ENCODE results near the gene NCOA6.
"Not testable (repeated sequence)": the region's sequence is repeated elsewhere in the genome, so short reads cannot be mapped to it uniquely, and the experiment has no call there.

Gene NCOA6

DNA sequence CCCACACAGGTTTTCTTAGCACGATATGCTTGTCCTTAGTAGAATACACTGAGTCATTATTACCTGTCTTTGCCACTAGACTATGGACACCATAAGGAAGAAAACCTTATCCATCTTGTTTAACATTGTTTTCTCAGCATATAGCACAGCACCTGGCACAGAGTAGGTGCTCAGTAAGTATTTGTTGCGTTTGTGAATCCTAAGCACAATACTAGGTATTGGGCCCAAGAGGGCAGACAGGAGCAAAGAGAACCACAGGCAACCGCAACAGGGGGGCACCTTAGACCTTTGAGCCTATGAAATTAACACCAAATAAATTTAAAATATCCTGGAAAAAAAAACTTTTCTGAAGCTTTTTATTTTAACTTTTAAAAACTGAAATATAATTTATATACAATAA, 3.7 kb upstream of the NCOA6 start:
- DNase-seq (ENCODE audit: low read depth in 2 of 2) = no peak

DNA sequence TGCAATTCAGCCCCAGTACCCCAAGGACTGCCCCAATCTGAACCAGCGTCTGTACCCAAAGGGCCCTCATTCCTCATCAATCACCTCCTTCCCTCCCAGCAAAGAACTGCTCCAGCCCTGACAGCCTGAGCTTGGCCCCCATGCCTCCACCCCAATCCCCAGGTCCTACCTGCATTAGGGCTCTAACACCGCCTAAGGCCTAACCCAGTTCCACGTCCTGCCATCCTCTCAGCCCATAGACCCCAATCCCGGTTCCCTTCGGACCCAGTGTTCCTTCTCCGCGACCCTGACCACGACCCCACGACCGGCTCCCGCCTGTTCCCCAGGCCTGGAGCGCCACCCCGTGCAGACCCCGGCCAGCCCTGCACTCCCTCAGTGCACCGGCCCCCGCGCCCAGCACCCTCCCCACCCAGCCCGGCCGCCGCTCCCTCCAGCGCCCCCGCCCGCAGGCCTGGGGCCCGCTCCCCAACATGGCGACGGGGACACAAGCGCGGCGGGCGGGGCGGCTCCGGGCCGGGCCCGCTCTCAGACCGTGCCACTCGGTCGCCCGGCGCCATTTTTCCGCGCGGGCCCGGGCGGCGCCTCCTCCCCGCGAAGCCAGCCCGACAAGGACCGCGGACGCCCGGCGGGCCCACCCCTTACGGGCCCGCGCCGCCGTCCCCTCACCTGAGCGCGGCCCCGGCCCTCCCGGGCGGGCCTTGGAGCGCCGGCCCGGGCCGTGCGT, 483 bp downstream of the NCOA6 start:
- DNase-seq (ENCODE audit: low read depth in 2 of 2) = peak; percentile 39 to 42

DNA sequence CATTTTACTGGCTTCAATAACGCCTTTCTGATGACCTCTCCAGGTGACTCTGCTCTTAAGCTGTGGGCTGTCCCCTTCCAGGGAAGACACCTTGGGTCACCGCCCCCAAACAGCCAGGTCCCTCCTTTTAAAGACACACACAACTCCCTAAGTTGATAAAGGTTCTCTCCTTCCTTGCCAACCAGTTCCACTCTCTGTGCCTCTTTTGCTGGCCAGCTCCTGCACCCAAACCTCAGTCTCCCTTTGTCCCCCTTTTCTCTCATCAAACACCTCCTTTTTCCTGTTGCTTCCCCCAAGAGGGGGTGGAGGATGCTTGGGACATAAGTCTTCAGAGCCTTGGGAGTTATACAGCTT, 1.0 kb downstream of the NCOA6 start:
- peak; percentile 57 to 66 for DNase-seq (ENCODE audit: low read depth in 2 of 2)

DNA sequence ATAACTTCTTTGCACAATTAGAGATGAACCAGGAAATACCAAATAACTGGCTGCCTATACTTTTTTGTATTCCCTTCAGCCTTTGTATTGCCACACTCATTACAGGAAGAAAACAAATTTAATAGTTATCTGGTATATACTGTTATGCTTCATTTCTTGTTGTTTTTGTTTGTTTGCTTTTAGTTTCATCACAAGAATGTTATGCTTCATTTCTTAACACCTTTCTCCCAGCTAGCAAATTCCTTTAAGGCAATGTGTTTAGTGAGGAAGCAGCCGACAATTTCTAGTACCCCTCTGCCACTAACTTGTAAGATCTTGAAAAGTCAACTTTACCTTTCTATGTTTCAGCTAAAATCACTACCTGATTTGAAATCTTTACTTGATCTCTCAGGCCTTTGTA, 1.4 kb downstream of the NCOA6 start:
- no peak for DNase-seq (ENCODE audit: low read depth in 2 of 2)

DNA sequence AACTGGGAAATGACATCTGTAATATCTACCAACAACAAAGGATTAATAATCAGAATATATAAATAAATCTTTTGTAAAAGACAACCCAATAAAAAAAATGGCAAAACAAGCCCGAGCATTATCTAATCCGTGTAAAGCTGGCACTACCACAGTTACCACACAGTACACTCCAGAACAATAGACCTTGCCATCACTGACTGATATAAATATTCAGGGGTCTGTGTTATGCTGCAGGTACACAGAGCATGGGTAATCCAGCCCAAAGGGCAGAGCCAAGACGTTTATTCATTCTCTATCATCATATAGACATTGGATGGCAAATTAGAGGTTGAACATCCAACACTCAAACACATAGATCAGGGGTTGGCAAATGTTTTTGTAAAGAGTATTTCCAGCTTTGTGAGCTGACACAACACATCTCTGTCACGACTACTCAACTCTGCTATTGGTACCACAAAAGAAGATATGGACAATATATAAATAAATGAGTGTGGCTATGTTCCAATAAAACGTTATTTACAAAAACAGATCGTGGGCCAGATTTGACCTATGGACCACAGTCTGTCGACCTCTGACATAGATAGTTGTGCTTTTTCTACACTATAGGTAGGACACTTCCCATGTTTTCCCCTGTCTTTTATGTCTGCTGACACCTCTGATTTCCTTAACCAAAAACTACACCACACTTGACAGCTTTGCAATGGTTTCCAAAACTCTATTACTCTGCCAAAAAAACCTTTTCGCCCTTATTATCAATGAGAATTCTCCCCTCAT, 4.5 kb downstream of the NCOA6 start:
- no peak for DNase-seq (ENCODE audit: low read depth in 2 of 2)

DNA sequence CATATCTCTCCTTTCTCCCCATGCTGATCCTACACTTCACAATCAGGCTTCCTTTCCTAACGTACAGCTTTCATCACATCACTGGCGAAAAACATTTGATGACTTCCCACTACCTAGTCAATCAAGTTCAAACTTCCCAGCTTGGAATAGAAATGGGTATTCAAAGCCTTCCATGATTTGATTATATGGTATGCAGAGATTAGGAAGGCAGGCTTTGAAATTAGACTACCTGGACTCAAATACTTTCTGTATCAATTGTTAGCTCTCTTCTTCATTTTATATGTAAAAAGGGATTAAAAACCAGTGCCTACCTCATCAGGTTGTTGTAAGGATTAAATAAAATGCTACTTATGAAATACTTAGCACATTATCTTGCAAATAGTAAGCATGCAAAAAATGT, 7.7 kb downstream of the NCOA6 start:
- no peak for DNase-seq (ENCODE audit: low read depth in 2 of 2)

DNA sequence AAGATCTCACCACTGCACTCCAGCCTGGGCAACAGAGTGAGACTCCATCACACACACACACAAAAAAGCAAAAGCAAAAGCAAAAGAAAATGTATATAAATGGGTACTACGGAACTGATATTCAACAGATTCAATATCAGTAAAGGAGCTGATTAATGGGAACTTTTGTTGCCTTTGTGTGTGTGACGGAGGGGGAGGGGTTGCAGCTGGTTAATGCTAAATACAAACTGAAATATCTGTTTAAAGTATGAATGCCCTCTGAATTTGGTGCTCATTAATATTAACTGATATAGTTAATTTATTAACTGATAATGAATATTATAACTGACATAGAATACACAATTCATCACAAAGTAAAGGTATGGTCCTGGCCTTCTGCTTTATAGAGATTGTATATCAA, 8.4 kb downstream of the NCOA6 start:
- DNase-seq (ENCODE audit: low read depth in 2 of 2) = no peak

DNA sequence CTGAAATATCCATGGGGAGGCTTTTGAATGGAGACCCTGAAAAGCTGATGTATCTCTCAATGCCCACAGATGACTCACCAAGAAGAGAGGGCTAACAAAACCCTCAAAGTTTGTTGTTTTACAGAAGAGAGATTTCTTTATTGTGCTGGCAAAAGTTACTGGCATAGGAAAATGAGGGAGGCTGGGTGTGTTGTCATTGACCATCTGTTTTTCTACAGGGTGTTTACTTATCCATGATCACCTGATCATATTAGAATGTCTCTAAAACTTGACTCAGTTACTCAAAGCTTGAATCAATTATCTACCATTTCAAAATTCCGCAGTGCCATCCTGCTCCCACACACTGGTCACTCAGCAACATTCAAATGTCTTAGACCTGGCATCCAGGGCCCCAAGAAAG, 9.8 kb downstream of the NCOA6 start:
- no peak for DNase-seq (ENCODE audit: low read depth in 2 of 2)

DNA sequence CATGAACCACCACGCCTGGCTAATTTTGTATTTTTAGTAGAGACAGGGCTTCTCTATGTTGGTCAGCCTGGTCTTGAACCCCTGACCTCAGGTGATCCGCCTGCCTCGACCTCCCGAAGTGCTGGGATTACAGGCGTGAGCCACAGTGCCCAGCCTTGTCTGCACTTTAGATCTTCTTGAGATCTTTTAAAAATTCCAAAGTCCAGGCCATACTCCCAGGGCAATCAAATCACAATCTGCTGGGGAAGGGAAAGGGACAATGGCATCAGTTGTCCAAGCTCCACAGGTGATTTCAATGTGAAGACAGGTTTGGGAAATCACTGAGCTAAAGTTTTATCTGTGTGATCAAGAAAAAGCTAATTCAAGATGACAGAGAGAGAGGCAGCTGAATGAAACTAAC, 16.9 kb downstream of the NCOA6 start:
- DNase-seq (ENCODE audit: low read depth in 2 of 2) = no peak

DNA sequence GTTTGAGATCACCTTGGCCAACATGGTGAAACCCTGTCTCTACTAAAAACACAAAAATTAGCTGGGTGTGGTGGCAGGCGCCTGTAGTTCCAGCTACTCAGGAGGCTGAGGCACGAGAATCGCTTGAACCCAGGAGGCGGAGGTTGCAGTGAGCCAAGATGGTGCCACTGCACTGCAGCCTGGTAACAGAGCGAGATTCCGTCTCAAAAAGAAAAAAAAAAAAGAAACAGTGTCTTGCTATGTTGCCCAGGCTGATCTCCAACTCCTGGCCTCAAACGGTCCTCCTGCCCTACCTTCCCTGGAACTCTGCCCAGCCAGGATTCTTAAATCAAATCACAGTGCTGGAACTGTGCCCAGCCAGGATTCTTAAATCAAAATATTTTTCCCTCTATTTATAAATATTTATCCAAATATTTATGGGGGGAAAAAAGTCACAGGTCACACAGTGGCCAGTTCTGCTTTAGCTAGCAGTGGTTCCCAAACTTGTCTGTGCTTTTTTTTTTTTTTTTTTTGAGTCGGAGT, 17.4 kb downstream of the NCOA6 start:
- DNase-seq (ENCODE audit: low read depth in 2 of 2) = not testable (repeated sequence)

DNA sequence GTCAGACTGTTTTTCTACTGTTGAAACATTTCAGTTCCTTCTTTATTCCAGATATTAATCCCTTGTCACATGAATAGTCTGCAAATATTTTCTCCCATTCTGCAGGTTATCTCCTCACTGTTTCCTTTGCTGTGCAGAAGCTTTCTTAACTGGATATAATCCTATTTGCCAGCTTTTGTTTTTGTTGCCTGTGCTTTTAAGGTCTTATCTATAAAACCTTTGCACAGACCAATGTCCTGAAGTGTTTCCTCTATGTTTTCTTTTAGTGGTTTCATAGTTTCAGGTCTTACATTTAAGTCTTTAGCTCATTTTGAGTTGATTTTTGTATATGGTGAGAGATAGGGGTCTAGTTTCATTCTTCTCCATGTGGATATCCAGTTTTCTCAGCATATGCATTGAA, 19.2 kb downstream of the NCOA6 start:
- DNase-seq (ENCODE audit: low read depth in 2 of 2) = no peak

DNA sequence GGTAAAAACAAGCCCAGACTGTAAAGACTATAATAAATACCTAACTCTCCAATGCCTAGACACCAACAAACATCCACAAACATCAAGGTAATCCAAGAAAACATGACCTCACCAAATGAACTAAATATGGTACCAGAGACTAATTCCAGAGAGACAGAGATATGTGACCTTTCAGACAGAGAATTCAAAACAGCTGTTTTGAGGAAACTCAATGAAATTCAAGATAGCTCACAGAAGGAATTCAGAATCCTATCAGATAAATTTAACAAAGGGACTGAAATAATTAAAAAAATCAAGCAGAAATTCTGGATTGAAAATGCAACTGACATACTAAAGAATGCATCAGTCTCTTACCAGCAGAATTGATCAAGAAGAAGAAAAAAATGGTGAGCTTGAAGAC, 26.6 kb downstream of the NCOA6 start:
- no peak for DNase-seq (ENCODE audit: low read depth in 2 of 2)

DNA sequence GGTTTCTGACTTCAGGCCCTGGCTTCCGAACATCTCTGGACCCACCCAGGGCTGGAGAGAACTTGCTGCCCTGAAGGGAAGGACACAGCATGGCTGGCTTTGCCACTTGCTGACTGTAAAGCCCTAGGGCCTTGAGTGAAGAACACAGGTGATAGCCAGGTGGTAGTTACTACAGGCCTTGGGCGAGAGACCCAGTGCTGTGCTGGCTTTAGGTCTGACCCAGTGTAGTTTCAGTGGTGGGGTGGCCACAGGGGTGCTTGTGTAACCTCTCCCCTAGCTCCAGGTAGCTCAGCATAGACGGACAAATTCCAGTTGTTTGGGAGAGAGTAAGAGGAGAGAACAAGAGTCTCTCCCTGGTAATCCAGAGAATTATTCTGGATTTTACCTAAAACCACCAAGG, 27.1 kb downstream of the NCOA6 start:
- no peak for DNase-seq (ENCODE audit: low read depth in 2 of 2)

DNA sequence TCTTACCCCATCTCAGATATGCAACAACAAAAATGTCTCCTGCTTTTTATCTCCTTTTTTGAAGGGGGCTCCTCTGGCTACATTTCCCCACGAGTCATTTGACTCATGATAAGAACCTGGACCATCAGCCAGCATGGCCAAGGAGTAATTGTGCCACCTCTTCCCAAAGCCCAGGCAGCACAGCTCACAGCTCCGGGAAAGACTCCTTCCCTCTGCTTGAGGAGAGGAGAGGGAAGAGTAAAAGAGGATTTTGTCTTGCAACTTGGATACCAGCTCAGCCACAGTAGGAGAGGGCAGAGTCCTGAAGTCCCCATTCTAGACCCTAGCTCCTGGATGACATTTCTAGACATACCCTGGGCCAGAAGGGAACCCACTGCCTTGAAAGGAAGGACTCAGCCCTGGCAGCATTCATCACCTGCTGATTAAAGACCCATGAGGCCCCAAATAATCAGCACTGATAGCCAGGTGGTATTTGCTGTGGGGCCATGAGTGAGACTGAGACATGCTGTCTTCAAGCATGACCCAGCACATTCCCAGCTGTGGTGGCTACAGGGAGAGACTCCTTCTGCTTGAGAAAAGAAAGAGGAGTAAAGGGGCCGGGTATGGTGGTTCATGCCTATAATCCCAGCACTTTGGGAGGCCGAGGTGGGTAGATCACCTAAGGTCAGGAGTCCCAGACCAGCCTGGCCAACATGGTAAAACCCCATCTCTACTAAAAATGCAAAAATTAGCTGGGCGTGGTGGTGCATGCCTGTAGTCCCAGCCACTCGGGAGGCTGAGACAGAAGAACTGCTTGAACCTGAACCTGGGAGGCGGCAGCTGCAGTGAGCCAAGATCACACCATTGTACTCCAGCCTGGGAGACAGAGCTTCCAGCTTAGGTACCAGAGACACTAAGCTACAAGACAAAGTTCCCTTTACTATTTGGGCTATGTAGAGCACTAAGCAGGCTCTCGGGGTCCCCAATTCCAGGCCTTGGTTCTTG, 28.1 kb downstream of the NCOA6 start:
- DNase-seq (ENCODE audit: low read depth in 2 of 2) = no peak

DNA sequence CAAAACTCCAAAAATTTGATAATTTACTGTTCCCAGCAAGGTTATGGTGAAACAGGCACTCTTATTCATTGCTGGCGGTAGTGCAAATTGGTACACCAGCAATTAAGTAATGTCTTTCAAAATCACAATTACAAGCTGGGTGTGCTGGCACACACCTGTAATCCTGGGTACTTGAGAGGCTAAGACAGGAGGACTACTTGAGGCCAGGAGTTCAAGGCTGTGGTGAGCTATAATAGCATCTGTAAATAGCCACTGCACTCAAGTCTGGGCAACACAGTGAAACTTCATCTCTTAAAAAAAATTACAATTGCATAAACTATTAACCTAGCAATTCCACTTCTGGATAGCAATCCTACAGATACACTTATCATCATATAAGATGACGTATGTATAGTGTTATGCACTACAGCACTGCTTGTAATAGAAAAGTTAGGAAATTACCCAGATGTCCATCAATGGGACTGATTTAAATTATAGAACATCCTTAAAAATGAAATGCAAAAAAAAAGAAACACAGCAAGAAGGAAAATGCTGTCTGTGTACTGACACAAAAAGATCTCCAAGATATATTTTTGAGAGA, 31.4 kb downstream of the NCOA6 start:
- no peak for DNase-seq (ENCODE audit: low read depth in 2 of 2)

DNA sequence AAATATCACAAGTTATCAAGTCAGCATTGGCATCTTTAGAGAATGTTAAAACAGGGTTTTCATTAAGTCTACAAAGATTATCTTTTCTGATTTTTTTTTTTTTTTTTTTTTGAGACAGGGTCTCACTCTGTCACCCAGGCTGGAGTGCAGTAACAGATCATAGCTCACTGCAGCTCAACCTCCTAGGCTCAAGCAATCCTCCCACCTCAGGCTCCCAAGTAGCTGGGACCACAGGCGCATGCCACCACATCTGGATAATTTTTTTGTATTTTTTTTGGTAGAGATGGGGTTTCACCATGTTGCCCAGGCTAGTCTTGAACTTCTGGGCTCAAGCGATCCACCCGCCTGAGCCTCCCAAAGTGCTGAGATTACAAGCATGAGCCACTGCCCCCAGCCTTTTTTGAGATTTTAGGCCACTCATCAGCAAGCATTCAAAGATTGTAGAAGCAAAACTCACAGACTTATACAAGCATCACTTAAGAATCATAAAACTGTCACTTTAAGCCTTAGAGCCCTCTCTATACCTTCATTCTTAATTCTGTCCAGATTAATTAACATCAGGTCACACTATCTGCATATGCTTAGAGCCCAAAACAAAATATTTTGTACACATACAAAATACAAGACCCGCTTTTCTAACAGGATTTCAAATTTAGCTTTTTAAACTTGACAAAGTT, 32.6 kb downstream of the NCOA6 start:
- DNase-seq (ENCODE audit: low read depth in 2 of 2) = no peak

DNA sequence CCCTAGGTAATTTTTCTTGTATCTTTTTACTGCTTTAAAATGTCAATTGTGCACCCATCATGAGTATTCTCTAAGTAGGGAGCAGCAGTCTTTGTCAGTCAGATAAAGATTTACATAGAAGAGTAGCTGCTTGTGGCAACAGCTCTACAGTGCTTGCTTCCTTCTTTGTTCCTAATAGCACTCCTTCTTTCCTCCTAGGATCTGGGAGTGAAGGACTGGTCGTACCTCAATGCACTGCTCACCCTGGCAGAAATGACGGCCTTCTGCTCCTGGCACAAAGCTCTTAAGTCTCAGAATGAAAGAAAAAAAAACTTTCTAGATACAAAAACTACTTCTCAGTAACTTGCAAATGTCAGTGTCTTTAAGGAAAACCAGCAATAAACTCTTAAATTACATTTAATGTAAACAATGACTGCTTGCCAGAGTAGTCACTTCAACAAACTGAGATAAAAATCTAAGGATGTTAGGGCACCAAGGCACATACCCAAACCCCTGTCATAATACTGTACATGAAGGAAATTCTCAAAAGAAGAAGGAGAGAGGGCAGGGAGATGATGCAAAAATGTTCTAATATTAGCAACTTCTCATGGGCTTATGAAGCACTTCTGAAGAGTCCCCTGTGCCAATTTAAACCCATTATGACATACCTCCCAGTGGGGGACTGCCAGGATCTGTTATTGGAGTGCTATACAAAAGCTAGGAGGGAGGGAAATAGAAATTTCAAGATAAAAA, 34.0 kb downstream of the NCOA6 start:
- DNase-seq (ENCODE audit: low read depth in 2 of 2) = no peak

DNA sequence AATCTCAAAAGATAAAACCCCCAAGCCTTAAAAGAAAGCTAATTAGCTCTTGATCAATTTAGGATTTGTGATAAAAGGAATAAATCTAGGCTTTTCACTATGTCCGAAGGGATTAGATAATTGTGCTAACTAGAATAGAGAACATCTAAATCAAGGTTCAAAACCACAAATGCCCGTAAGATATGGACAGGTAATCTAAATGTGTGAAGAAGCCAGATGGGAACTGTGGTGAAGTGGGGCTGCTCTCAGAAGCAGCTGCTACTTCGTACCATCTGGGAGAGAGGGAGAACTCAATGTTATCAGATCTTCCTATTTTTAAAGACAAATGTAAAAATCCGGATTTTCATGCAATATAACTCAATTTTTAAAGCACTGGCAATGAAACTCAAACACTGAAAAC, 44.2 kb downstream of the NCOA6 start:
- DNase-seq (ENCODE audit: low read depth in 2 of 2) = no peak

DNA sequence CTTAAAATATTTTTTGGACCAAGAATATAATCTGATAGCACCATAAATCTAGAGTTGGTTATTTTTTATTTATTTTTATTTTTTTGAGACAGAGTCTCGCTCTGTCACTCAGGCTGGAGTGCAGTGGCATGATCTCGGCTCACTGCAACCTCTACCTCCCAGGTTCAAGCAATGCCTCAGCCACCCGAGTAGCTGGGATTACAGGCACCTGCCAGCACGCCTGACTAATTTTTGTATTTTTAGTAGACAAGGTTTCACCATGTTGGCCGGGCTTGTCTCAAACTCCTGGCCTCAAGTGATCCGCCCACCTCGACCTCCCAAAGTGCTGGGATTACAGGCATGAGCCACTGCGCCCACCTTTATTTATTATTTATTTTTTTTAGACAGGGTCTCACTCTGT, 45.2 kb downstream of the NCOA6 start:
- not testable (repeated sequence) for DNase-seq (ENCODE audit: low read depth in 2 of 2)

DNA sequence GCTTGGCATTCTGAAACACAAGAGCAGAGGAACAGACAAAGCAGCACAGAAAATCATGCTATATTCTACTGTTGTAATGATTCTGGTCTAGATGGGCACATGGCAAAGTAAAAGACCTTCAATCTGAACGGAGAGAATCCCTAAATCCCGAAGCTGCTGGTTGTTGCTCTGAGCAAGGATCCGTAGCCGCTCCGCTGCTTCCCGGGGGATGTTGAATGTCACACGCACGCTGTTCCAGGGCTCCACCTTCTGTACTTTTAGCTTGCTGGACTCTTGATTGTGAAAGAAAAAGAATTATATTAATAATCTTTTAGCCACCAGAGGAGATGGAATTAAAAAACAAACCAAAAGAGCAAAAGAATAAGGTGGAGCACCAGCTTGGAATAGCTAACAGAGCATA, 49.3 kb downstream of the NCOA6 start:
- no peak for DNase-seq (ENCODE audit: low read depth in 2 of 2)

DNA sequence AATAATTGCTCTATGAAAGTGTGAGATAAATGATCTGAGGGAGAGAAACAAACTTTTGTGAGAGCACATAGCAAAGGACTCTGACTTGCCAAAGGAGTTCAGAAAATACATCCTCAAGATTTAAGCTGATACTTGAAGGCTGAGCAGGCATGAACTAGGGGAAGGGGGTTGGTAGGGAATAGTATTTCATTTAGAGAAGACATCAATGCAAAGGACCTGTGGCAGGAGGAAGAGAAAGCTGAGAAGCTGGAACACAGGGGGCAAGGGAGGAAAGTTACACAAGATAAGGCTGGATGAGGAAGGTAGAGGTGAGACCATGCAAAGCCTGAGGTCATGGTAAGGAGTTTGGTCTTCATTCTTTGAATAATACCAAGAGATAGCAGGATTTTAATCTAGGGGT, 50.6 kb downstream of the NCOA6 start:
- DNase-seq (ENCODE audit: low read depth in 2 of 2) = no peak

Data from activated CD4-positive, alpha-beta T cell treated with anti-CD3 and anti-CD28 coated beads for 24 hours (primary cell).